IPS-20b (cell line): Measurements from ENCODE around the gene SYCN.

Source experiments
- H3K27ac ChIP-seq: one replicate; pipeline ENCODE4 v1.5.1; 2013; ENCODE audit warnings: low read length
- H3K27me3 ChIP-seq: 2 replicates; pipeline ENCODE4 v1.6.1; 2013; ENCODE audit warnings: mild to moderate bottlenecking, low read length, inconsistent platforms; ENCODE audit not compliant: insufficient read depth
- H3K36me3 ChIP-seq: 2 replicates; pipeline ENCODE4 v1.6.1; 2013; ENCODE audit warnings: low read depth, mild to moderate bottlenecking, inconsistent platforms, low read length, moderate library complexity; ENCODE audit not compliant: insufficient read depth
- H3K4me1 ChIP-seq: 2 replicates; pipeline ENCODE4 v1.6.1; 2013; ENCODE audit warnings: mild to moderate bottlenecking, control low read depth, inconsistent platforms, low read length, moderate library complexity; ENCODE audit not compliant: insufficient read depth
- H3K4me3 ChIP-seq: 2 replicates; pipeline ENCODE4 v1.5.1; 2013; ENCODE audit warnings: mild to moderate bottlenecking, low read length, inconsistent platforms
- H3K9ac ChIP-seq: 2 replicates; pipeline ENCODE4 v1.6.1; 2013; ENCODE audit warnings: low read depth, mild to moderate bottlenecking, inconsistent platforms, low read length, moderate library complexity
- H3K9me3 ChIP-seq: 2 replicates; pipeline ENCODE4 v1.6.1; 2013; ENCODE audit warnings: mild to moderate bottlenecking, low read depth, low read length, inconsistent platforms; ENCODE audit not compliant: insufficient read depth

Gene SYCN

DNA sequence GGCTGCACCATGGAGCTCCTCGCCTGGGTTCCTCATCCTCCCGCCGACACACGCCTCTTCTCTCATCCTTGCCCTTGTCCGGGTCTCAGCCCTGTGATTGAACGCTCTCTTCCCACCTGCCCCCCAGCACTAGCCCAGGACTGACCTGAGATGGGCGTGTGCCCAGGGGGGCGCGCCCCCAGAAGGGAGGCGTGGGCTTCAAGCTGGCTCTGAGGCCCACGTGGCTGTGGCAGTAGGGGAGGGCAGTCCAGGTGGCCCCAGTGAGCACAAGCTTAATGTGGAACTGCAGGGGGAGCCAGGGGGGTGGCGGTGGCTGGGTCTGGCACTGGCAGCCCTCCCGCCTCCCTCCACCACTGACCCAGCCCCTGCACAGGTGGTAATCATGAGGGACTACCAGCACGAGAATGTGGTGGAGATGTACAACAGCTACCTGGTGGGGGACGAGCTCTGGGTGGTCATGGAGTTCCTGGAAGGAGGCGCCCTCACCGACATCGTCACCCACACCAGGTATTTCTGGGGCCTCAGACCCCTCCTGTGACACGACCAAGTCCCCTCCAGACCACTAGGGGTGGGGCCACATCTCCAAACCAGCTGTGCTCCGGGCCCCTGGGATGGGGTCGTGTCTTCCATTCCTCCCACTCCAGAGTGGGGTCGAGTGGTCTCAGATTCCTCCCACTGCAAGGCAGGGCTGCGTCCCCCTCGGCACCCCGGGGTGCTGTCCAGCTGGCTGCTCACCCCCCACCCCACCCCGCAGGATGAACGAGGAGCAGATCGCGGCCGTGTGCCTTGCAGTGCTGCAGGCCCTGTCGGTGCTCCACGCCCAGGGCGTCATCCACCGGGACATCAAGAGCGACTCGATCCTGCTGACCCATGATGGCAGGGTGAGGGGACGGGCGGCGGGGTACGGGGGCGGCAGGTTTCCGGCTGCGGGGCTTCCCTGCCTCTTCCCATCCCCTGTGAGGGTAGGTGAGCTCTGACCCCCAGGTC lies 29.2 kb downstream of the SYCN start:
- Histone ChIP-seq H3K27me3 (no peaks in the 10 kb centered on the region), H3K27ac (no peak overlapping the region), H3K4me1 (no peaks in the 10 kb centered on the region), H3K4me3 (no peak overlapping the region), H3K9me3 (no peaks in the 10 kb centered on the region), H3K36me3 (peaks cover 43% of the 10 kb centered on the region), H3K9ac (no peak overlapping the region)

DNA sequence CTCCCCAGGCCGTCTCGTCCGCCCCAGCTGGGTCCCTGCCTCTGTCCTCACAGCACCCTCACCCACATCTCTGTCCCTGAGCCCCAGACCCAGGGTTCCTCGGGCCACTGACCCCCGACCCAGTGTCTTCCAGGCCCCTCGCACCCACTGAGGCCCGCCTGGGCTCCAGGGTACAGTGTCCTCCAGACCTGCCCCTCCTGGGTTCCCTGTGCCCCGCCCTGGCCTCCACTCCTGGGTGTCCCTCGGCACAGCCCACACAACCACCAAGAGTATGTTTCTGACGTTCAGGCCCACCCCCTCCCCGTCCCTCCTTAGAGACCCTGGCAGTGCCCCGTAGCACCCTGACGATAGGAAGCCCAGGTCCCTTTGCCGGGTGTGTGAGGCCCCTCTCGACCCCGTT lies 29.9 kb downstream of the SYCN start:
- no peak overlapping the region for H3K9ac ChIP-seq
- H3K4me1 ChIP-seq = no peaks in the 10 kb centered on the region
- no peak overlapping the region for H3K27ac ChIP-seq
- peaks cover 43% of the 10 kb centered on the region for H3K36me3 ChIP-seq
- no peaks in the 10 kb centered on the region for H3K27me3 ChIP-seq
- no peak overlapping the region for H3K4me3 ChIP-seq
- H3K9me3 ChIP-seq = no peaks in the 10 kb centered on the region

DNA sequence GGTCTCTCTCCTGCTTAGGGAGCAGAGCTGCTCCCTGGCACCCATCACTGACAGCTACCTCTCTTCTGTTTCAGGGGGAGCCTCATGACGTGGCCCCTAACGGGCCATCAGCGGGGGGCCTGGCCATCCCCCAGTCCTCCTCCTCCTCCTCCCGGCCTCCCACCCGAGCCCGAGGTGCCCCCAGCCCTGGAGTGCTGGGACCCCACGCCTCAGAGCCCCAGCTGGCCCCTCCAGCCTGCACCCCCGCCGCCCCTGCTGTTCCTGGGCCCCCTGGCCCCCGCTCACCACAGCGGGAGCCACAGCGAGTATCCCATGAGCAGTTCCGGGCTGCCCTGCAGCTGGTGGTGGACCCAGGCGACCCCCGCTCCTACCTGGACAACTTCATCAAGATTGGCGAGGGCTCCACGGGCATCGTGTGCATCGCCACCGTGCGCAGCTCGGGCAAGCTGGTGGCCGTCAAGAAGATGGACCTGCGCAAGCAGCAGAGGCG lies 30.5 kb downstream of the SYCN start:
- Histone ChIP-seq H3K4me3 (no peak overlapping the region), H3K9me3 (no peaks in the 10 kb centered on the region), H3K27me3 (no peaks in the 10 kb centered on the region), H3K36me3 (peaks cover 43% of the 10 kb centered on the region), H3K4me1 (no peaks in the 10 kb centered on the region), H3K27ac (no peak overlapping the region), H3K9ac (no peak overlapping the region)

DNA sequence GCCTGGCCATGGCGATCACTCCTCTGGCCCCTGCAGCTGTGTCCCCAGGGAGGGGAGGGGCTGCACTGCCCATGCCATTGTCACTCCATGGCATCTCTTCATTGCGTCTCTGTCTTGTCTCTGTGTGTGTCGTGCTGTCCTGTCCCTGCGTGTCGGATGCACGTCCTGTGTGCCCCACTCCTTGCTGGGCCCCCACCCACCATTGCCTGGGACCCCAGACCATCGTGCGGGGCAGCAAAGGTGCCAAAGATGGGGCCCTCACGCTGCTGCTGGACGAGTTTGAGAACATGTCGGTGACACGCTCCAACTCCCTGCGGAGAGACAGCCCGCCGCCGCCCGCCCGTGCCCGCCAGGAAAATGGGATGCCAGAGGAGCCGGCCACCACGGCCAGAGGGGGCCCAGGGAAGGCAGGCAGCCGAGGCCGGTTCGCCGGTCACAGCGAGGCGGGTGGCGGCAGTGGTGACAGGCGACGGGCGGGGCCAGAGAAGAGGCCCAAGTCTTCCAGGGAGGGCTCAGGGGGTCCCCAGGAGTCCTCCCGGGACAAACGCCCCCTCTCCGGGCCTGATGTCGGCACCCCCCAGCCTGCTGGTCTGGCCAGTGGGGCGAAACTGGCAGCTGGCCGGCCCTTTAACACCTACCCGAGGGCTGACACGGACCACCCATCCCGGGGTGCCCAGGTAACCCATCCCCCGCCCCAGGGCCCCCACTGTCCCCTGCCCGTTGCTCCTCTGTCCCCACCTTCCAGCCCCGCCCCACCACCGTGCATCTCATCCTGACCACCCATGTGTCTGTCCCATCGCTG lies 31.2 kb downstream of the SYCN start:
- Histone ChIP-seq H3K27me3 (no peaks in the 10 kb centered on the region), H3K27ac (no peak overlapping the region), H3K4me3 (no peak overlapping the region), H3K9ac (no peak overlapping the region), H3K36me3 (peaks cover 39% of the 10 kb centered on the region), H3K9me3 (no peaks in the 10 kb centered on the region), H3K4me1 (no peaks in the 10 kb centered on the region)

DNA sequence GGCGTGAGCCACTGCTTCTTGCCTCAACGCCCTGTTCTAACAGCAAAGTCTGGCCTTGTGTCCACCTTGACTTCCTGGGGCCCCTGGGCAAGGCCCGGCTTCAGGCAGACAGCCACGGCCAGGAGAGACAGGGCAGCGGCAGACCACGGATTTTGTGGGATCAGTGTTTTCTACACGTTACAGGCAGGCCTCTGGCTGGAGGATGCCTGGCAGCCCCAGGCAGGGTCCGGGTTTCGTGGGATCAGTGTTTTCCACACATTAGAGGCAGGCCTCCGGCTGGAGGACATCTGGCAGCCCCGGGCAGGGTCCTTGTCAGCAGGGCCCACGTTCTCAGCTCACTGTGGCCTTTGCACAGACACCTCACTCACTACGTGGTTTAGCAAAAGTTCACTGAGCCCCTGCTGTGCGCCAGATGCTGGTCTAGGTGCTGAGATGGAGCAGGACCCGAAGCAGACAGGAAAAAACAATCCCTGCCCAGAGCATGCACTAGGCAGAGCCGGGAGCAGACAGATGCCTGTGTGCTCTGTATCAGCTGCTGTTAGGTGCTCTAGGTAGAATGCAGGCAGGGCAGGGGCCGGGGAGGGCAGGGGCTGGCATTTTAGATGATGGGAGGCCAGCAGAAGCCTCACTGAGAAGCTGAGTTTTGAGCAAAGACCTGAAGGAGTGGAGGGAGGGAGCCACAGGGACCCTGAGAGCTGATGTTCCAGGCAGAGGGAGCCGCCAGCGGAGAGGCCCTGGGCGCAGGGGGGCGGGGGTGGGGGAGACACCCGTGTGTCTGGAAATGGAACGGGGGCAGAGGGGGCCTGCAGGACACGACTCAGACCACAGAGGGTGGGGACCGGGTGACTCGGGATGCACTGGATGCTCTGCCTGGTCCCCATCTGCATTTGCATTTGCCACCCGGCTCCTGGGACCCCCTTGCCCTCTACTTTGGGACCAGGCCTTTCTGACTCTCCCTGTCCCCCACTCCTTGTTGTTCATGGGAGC lies 32.3 kb downstream of the SYCN start:
- Histone ChIP-seq H3K27ac (no peak overlapping the region), H3K9ac (no peak overlapping the region; the same call in 1 of the 2 replicates), H3K4me3 (no peak overlapping the region), H3K9me3 (no peaks in the 10 kb centered on the region), H3K4me1 (no peaks in the 10 kb centered on the region; the same call in 1 of the 2 replicates), H3K27me3 (no peaks in the 10 kb centered on the region), H3K36me3 (peaks cover 30% of the 10 kb centered on the region)

DNA sequence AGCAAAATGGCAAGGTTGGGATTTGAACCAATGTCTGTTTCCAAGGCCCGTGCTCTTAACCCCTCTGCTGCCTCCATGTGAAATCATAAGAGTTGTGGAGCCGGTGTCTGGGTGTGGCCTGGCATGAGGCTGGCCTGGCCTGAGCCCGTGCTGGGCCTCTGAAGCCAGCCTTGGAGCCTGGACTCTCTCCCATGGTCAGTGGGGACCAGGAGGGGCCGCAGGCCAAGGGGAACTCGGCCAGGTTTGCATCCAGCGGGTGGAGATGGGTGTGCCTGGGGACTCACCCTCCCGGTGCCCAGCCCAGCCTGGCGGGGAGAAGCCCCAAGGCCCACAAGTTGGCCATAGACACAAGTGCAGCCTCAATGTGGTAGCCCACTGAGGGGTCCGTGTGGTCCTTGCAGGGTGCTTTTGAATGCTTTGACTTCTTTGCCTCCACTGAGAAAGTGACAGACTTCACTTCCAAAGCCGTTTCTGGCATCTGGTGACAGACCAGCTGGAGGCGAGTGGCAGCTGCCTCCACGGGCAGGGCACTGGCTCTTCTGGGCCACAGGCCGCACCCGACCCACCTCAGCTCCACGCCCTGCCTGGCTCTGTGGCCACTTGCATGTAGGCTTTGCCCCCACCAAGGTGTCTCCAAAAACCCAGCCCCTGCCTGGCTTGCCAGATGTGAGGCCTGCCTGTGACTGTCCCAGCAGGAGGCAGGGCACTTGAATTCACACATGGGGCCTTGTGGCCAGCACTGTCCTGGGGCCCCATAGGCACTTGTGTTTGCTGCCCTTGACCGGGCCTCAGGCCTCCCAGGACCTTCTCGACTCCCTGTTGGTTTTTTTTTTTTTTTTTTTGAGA lies 33.5 kb downstream of the SYCN start:
- Histone ChIP-seq H3K27ac (no peak overlapping the region), H3K36me3 (peaks cover 19% of the 10 kb centered on the region), H3K9me3 (no peaks in the 10 kb centered on the region), H3K9ac (no peak overlapping the region), H3K4me1 (no peaks in the 10 kb centered on the region; the same call in 1 of the 2 replicates), H3K27me3 (no peaks in the 10 kb centered on the region), H3K4me3 (no peak overlapping the region)

DNA sequence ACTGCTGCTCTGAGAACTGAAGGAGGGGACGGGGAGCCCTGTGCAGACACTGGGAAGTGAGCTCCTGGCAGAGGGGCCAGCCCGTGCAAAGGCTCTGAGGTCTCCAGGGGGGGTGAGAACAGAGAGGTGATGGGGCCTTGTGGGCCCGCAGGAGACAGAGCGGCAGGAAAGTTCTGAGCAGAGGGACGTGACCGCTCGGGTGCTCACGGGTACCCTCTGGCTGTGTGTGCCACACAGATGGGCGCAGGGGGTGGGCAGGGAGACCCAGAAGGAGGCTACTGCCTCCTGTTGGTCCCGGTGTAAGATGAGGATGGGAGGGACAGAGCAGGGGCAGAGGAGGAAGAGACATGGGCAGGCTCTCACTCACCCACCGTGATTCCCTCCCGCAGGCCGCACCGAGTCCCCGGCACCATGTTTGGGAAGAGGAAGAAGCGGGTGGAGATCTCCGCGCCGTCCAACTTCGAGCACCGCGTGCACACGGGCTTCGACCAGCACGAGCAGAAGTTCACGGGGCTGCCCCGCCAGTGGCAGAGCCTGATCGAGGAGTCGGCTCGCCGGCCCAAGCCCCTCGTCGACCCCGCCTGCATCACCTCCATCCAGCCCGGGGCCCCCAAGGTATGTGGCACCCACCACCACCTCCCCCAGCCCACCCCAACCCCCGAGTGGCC lies 34.8 kb downstream of the SYCN start:
- no peaks in the 10 kb centered on the region for H3K9me3 ChIP-seq
- H3K9ac ChIP-seq = no peak overlapping the region
- no peak overlapping the region for H3K27ac ChIP-seq
- no peak overlapping the region for H3K4me3 ChIP-seq
- no peaks in the 10 kb centered on the region; the same call in 1 of the 2 replicates for H3K4me1 ChIP-seq
- H3K27me3 ChIP-seq = no peaks in the 10 kb centered on the region
- peaks cover 17% of the 10 kb centered on the region for H3K36me3 ChIP-seq

DNA sequence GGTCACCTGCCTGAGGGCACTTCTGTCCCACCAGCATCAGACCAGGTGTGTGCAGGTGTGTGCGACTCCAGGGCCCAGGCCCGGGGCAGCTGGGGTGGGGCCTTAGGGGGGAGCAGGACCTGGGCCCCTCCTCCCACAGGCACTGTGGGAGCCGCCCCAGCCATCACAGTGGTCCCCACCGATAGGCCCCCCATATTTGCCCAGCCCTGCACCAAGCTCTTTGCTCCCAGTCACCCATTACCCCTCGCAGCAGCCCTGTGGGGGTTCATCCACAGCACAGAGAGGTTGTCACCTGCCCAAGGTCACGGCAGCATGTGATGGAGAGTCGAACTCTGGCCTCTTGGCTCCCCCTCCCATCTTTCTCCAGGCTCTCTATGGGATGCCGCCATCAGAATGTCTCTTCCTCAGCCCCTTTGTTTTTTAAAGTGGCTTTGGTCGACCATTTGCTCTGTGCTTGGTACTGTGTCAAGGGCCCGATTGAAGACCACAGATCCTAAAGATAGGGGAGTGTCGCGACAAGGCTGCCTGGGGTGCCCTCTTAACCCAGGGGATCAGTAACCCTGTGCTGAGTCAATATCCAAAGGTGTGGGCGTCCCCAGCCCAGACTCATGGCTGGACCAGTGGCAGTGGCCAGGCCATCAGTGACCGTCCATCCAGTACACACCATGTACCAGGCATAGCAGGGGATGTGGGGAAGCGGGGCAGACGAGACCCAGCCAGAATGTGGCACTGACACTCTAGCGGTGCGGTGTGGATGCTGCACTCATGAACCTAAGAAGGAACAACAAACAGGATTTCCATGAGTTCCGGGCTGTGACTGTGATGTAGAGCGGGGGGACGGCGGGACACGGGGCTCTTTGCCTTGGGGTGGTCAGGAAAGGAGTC lies 35.6 kb downstream of the SYCN start:
- peaks cover 17% of the 10 kb centered on the region for H3K36me3 ChIP-seq
- no peaks in the 10 kb centered on the region for H3K27me3 ChIP-seq
- H3K27ac ChIP-seq = no peak overlapping the region
- no peak overlapping the region for H3K4me3 ChIP-seq
- H3K9me3 ChIP-seq = no peaks in the 10 kb centered on the region
- no peaks in the 10 kb centered on the region; the same call in 1 of the 2 replicates for H3K4me1 ChIP-seq
- H3K9ac ChIP-seq = no peak overlapping the region

DNA sequence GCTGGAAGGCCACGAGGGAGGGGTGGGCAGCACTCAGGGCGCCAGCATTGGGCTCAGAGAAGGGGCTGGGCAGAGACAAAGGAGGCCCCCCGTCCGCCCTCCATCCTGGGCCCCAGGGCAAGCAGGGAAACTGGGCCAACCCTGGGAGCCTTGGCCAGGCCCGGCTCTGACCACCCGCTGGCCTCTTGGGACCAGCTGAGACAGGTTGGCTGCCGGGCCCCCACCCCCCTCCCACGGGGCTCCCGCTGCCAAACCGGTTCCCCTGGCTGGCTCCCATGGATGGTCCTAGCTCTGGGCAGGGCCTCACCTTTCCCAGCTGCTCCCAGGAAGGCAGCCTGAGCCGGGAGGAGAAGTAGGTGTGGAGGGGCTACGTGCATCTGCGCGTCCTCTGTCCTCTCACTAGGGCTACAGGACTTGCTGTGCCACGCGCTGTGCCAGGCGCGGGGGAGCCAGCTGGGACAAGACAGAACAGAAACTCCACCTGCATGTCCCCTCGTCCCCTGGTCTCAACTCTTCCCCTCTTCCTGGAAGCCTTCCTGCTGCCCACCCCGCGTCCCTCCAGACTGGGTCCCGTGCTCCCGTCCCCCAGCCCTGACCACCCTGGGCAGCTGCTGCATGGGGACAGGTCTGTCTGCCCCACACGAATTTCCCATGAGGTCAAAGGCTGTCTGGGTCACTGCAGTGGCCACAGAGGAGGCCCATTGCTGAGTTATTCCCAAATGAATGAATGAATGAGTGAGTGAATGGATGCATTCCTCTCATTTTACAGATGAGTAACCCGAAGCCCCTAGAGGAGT lies 36.4 kb downstream of the SYCN start:
- no peaks in the 10 kb centered on the region; the same call in 1 of the 2 replicates for H3K4me1 ChIP-seq
- H3K9me3 ChIP-seq = no peaks in the 10 kb centered on the region
- H3K9ac ChIP-seq = no peak overlapping the region
- no peaks in the 10 kb centered on the region for H3K27me3 ChIP-seq
- H3K4me3 ChIP-seq = no peak overlapping the region
- H3K27ac ChIP-seq = no peak overlapping the region
- H3K36me3 ChIP-seq = peaks cover 17% of the 10 kb centered on the region
